Esophagus muscularis mucosa (tissue), 4 donors: ENCODE results near the gene DDAH1.

Source experiments
- EP300 ChIP-seq: sonication (generic); formaldehyde crosslinking; IDR thresholded peaks from one replicate; pipeline ENCODE4 v1.6.1; 2017; ENCODE audit warnings: antibody characterized with exemption
- POLR2A ChIP-seq: fragments of 450-650 bp; IDR thresholded peaks from one replicate; pipeline ENCODE4 v1.6.1; 2017; ENCODE audit warnings: antibody characterized with exemption, moderate library complexity, mild to moderate bottlenecking, low read depth
- POLR2AphosphoS5 ChIP-seq, 2 donors: sonication (generic); formaldehyde crosslinking; IDR thresholded peaks; one replicate each; pipeline ENCODE4 v1.6.1; 2017; ENCODE audit warnings: antibody characterized with exemption in 2 of 2
- TF ChIP-seq, protein P1 (sequence below), 3 experiments: fragments of 200-600 bp in 2 of 3; fragments of 450-650 bp in 1 of 3; sonication (generic) in 2 of 3; IDR thresholded peaks; one replicate each; pipeline ENCODE4 v1.5.1; 2017 to 2019; ENCODE audit warnings: antibody characterized with exemption in 3 of 3, mild to moderate bottlenecking in 2 of 3, moderate library complexity in 1 of 3

DNA sequence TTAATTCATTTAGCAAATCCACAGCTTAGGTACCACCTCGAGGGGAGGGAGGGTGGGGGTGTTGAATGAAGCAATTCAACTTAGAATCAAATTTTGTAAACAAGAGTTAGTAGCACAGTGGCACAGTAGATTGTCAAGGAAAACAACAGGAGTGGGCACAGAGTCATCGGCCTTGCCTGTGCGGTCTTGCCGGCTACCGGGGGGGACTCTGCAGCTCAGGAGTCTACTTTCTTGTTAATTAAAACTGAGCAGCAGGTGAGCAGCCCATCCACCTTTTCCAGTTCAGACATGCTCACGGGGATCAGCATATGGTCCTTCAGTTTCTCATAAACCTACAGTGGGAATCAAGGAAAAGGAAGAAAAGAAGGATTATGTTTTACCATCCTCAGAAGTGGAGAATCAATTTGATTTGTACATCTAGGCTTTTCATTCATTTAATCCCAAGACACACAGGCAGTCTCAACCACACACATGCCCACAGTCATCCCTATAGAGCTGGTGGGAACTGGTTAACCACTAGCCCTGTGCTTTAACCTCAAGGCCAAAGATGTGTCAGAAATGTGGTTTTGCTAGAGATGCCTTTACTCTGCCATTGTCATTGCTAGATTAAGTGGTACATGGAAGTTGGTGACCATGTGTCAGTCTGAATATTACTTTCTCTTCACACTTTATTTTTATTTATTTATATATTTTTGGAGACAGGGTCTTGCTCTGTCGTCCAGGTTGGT lies 143.6 kb downstream of the DDAH1 start:
- TF ChIP-seq, protein P1, sequence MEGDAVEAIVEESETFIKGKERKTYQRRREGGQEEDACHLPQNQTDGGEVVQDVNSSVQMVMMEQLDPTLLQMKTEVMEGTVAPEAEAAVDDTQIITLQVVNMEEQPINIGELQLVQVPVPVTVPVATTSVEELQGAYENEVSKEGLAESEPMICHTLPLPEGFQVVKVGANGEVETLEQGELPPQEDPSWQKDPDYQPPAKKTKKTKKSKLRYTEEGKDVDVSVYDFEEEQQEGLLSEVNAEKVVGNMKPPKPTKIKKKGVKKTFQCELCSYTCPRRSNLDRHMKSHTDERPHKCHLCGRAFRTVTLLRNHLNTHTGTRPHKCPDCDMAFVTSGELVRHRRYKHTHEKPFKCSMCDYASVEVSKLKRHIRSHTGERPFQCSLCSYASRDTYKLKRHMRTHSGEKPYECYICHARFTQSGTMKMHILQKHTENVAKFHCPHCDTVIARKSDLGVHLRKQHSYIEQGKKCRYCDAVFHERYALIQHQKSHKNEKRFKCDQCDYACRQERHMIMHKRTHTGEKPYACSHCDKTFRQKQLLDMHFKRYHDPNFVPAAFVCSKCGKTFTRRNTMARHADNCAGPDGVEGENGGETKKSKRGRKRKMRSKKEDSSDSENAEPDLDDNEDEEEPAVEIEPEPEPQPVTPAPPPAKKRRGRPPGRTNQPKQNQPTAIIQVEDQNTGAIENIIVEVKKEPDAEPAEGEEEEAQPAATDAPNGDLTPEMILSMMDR (IDR thresholded peaks at IDR 0.05): no peak
- TF ChIP-seq POLR2A: no peak
- TF ChIP-seq POLR2AphosphoS5 (IDR thresholded peaks at IDR 0.05): no peak
- TF ChIP-seq EP300: no peak
